ENCODE data around the gene FOXD2.

The FOXD2 gene

DNA sequence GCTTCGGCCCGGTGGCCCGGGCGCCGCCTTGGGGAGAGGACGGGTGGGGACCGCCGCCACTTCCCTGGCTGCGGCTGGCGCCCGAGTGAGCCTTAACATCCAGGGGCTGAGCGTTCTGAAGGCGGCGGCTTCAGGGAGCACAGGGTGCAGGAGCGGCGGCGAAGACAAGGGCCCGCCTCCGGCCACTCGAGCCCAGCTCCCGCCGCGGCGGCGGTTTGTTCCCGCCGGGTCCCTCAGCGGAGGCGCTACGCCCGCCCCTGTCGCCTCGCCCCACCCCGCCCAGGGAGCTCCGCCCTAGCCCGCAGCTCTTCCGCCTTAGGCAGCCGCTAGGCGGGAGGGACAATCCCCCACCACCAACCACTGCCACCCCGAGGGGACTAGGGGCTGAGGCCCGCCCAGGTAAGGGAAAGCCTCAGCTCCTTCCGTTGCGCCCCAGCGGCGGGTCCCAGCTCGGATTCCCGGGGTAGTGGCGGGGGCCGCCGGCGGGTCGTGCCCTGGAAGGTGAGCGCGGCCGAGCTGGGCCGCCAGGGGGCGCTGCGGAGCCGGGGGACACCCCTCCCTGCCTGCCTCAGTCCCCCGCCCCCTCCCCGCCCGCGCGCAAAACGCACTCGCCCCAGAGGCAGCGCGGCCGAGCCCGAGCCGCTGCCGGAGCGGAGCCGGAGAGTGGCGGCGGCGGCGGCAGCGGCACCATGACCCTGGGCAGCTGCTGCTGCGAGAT is at the start of gene FOXD2:
FOXD2 (plus strand) TSS at position 598 of the 718 bp plus-strand sequence; CDS start at position 690, 92 bp downstream.
- DNase-seq (ENCODE audit: low read depth): peak; percentile 90

- DNase-seq (ENCODE audit: low read depth): no peak
These were observed 49.0 kb upstream of the FOXD2 start for GRCh38 chr1:47388891-47389238.

GRCh38 chr1:47389731-47390130 is 48.1 kb upstream of the FOXD2 start:
- no peak for DNase-seq (ENCODE audit: low read depth)

DNA sequence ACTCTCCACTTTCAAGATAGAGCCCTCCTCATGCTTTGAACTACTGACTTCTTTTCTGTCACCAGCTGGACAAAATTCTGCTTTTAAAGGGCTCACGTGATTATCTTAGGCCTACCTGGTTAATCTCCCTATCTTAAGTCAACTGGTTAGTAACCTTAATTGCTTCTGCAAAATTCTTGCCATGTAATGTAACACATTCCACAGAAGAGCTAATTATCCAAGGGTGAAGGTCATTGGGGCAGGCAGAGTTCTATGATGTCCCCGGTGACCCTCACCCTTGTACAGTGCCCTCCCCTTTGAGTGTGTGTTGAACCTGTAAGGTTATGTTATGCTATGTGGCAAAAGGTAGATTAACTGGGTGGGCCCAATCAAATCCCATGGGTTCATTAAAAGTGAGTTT is 47.0 kb upstream of the FOXD2 start:
- DNase-seq (ENCODE audit: low read depth): no peak

- no peak for DNase-seq (ENCODE audit: low read depth)
These were observed 44.7 kb upstream of the FOXD2 start for GRCh38 chr1:47393141-47393540.

DNA sequence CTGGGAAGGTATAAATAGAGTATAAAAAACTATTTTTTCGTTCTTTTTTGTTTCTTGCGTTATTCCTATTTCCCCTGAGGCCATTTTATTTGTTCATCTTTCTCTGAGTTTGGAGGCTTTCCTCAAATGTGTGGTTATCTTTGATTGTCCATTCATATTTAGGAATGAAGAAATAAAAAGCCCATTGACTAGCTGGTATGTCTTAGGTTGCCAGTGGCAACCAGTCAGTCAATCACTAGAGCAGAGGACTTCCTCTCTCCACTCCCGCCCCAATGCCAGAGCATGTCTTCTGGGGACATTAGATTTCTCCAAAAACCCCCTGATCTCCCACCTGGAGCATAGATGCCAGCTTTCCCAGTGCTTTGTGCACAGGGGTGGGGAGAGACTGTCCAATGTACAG is 42.4 kb upstream of the FOXD2 start:
- DNase-seq (ENCODE audit: low read depth): no peak

GRCh38 chr1:47396671-47397196 is 41.1 kb upstream of the FOXD2 start:
- no peak for DNase-seq (ENCODE audit: low read depth)

DNA sequence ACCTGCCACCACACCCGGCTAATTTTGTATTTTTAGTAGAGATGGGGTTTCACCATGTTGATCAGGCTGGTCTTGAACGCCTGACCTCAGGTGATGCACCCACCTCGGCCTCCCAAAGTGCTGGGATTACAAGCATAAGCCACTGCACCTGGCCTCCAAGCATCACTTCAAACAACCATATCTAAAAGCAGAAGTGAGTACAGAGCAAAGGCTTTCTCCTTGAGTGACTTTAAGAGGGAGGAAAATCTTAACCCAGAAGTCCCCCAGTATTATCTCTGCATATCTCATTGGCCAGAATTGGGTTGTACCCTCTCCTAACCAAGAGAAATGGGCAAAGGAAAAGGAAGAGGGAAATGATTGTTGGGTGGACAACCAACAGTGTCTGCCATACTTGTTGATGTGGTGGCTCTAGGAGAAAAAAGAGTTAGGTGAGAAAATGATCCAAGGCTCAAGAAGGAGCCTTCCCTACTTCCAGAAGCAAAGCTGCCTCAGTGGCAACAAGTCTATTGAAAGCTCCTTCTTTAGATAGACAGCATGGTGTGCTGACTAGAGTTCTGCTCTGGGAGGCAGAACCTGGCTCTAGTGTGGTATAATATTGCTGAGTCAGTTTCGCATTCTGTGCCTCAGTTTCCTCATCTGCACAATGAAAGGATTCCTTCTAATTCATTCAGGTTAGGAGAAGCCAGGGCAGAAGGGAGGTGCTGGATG is 38.6 kb upstream of the FOXD2 start:
- DNase-seq (ENCODE audit: low read depth): no peak

DNA sequence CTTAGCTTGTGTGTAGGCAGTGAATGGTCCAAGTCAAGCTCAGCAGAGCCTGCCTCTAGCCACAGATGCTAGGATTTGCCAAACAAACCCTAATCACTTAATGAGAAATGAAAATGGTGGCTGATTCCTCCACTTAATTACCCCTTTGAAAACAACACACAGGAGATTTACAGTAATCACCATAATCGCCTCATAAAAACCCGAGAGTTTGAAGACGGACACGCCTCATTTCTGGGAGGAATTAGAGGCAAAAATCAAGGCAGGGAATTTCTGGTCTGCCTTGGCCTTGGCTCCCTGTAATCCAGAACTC is 38.0 kb upstream of the FOXD2 start:
- no peak for DNase-seq (ENCODE audit: low read depth)

DNA sequence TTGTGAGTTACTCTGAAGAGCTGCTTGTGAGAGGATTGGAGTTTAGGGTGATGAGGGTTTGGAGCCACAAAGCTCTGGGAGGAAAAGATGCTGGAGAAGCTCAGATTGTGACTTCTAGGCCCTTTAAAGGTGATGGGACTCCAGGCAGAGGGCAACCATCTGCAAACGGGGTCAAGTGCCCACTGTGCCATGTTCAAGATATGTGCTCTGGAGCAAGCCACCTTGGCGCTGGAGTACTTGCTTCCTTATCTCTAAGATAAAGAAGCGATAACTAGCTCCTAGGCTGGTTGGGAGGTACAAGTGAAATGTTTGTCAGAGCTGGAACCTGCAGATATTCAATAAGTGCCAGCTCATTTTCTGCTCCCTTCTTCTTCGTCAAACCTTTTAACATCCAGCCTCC is 36.1 kb upstream of the FOXD2 start:
- no peak for DNase-seq (ENCODE audit: low read depth)

- DNase-seq (ENCODE audit: low read depth): no peak
These were observed 35.3 kb upstream of the FOXD2 start for GRCh38 chr1:47402591-47402990.

DNA sequence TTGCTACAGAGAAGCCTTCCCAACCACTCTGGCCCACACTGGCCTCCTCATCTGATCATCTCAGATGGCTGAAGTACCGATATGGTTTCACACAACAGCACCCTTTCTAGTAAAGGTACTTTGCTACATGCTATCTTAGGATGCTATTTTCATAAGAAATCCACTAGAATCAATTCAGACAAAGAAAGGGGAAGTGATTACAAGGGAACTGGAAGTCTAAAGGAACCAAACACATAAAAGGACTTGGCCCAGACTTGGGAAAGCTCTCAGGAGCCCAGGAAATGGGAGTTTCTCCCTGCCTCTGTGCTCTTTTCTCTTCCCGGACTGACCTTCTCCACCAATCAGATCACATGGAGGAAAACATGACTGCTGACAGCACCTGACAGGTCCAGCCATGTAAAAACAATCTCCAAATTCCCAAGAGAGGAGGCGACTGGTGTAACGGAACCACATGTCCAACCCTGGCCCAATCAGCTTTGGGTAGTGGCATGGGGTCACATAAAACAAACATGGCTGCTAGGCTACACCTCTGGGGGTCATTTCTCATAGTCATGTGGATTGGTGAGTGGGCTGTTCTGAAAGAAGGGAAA is 34.4 kb upstream of the FOXD2 start:
- DNase-seq (ENCODE audit: low read depth): no peak

DNA sequence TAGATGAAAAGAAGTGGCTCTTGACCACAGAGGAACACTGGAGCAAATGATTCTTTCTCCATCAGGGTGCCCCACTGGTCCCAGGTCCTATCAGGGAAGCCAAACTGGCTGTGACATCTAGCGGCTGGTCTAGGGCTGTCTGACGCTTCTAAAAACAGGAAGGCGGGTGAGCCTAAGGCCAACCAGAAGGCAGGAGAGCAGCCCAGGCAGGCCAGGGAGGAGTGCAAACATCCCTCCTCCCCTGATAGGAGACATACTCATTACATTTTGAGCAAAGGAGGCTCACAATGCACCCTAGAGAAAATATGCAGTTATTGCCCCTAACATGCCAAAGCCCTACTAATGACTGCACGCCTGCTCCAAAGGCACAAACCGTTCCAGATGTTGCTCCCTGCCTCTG is 32.1 kb upstream of the FOXD2 start:
- no peak for DNase-seq (ENCODE audit: low read depth)

DNA sequence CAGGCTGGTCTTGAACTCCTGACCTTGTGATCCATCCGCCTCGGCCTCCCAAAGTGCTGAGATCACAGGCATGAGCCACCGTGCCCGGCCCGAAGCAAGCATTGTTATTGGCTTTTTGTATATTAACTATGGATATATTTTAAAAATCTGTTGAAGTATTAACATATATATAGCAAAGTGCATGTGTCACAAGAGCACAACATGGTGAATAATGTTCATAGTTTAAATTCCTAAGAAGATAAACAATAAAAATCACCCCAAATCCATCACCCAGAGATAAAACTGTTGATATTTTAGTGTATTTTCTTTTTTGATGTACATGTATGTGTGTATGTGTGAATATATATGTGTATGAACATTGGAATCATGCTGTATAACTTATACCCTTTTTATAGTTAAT is 30.9 kb upstream of the FOXD2 start:
- no peak for DNase-seq (ENCODE audit: low read depth)

GRCh38 chr1:47407481-47407880 is 30.4 kb upstream of the FOXD2 start:
- DNase-seq (ENCODE audit: low read depth): no peak

GRCh38 chr1:47409311-47410067 is 28.4 kb upstream of the FOXD2 start:
- no peak for DNase-seq (ENCODE audit: low read depth)

DNA sequence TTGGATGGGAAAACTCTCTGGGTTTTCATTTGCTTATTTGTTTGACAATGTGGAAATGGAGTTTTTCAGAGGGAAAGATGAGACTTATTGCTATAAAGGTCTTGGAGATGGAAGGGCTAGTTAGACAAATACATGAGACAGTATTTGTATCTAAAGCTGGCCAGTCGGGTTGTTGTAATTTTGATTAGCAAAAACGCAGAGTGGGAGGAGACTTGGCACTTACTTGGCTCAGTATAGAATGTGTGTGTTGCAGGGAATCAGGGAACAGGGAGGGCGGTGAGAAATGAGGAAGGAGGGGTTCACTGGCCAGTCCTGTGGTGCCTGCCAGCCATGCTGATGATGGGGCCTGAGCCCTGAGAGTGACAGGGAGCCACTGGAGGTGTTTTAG is 27.8 kb upstream of the FOXD2 start:
- no peak for DNase-seq (ENCODE audit: low read depth)

DNA sequence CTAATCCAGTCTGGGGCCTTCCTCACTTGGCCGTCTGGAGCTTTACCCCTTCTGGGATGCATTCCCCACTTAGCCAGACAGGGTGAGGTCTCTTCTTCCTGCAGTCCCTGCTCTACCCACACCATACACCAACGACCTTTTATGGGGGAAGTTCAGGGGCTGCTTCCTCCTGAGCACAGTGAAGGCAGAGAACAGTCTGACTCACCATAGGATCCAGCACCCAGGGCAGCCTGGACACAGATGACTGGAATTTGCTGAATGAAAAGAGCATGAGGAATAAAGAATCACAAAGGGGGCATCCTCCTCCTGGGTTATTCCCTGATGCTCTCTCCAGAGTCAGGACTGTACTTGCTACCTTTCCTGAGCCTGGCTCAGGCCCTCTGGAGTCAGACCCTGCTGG is 26.4 kb upstream of the FOXD2 start:
- DNase-seq (ENCODE audit: low read depth): no peak

DNA sequence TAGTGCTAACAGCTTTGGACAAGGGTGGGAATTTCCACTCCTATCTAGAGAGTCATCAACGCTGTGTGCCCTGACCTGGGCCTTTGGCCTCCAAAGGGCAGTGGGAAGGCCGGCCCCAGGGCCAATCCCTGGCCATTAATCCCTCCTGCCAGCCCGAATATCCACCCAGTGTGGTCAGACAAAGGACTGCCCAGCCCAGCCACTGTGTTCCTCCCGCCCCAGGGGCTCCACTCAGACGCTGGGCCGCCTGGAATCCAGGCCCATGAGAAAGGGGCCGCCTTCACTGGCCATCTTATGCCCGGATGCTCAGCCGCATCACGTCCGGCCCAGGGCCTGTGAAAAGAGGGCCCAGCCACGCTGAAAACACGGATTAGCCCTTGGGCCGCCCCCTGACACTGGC is 25.4 kb upstream of the FOXD2 start:
- no peak for DNase-seq (ENCODE audit: low read depth)

- no peak for DNase-seq (ENCODE audit: low read depth)
These were observed 22.0 kb upstream of the FOXD2 start, which contains the start of gene FOXE3 for GRCh38 chr1:47415728-47416318. TSS of gene FOXE3 (plus strand) at chr1:47416285. CDS start at chr1:47416316, 31 bp downstream.

DNA sequence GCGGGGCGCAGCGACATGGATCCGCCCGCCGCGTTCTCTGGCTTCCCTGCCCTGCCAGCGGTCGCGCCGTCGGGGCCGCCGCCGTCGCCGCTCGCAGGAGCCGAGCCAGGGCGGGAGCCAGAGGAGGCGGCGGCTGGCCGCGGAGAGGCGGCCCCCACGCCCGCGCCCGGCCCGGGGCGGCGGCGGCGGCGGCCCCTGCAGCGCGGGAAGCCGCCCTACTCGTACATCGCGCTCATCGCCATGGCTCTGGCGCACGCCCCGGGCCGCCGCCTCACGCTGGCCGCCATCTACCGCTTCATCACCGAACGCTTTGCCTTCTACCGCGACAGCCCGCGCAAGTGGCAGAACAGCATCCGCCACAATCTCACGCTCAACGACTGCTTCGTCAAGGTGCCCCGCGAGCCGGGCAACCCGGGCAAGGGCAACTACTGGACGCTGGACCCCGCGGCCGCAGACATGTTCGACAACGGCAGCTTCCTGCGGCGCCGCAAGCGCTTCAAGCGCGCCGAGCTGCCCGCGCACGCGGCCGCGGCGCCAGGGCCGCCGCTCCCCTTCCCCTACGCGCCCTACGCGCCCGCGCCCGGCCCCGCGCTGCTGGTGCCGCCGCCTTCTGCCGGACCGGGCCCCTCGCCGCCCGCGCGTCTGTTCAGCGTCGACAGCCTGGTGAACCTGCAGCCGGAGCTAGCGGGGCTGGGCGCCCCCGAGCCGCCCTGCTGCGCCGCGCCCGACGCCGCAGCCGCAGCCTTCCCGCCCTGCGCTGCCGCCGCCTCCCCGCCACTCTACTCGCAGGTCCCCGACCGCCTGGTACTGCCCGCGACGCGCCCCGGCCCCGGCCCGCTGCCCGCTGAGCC is 21.3 kb upstream of the FOXD2 start:
- no peak for DNase-seq (ENCODE audit: low read depth)
